Ovary (tissue), 9 donors: ENCODE data around the gene RTP5. TPM values are rescaled to one million over a fixed set of nuclear protein-coding genes. Genes with fewer than 3 reads are reported as not detected.

Experiments used
- DNase-seq, 5 donors: peaks; one replicate each; pipeline ENCODE4 v3.0.0-alpha.2; 2019 to 2020
- H3K27ac ChIP-seq, 2 donors: fragments of 200-600 bp; one replicate each; pipeline versions ENCODE4 v1.5.1 to v1.8.0; 2019 to 2022
- H3K27me3 ChIP-seq: fragments of 200-600 bp; one replicate; pipeline ENCODE4 v1.8.0; 2022
- H3K36me3 ChIP-seq: fragments of 200-600 bp; sonication (generic); one replicate; pipeline ENCODE4 v1.5.1; 2019
- H3K4me1 ChIP-seq: one replicate; pipeline ENCODE4 v1.8.1; 2013; ENCODE audit warnings: mild to moderate bottlenecking, moderate library complexity; ENCODE audit not compliant: insufficient read depth
- H3K4me3 ChIP-seq: fragments of 200-600 bp; sonication (generic); one replicate; pipeline ENCODE4 v1.5.1; 2017
- H3K9me3 ChIP-seq, 2 donors: fragments of 200-600 bp in 1 of 2; sonication (generic) in 1 of 2; one replicate each; pipeline versions ENCODE4 v1.5.1 to v1.8.1; 2013 to 2019; ENCODE audit warnings: mild to moderate bottlenecking in 1 of 2, moderate library complexity in 1 of 2
- CTCF ChIP-seq, 3 donors: fragments of 450-650 bp in 2 of 3; fragments of 200-600 bp in 1 of 3; IDR thresholded peaks; one replicate each; pipeline versions ENCODE4 v1.5.1 to v1.8.0; 2016 to 2022; ENCODE audit warnings: antibody characterized with exemption in 3 of 3, mild to moderate bottlenecking in 1 of 3
- EP300 ChIP-seq: sonication (generic); formaldehyde crosslinking; IDR thresholded peaks from one replicate; pipeline ENCODE4 v1.6.1; 2017; ENCODE audit warnings: antibody characterized with exemption
- POLR2A ChIP-seq: fragments of 450-650 bp; IDR thresholded peaks from one replicate; pipeline ENCODE4 v1.6.1; 2017; ENCODE audit warnings: antibody characterized with exemption, mild to moderate bottlenecking, moderate library complexity
- WGBS, 3 donors: extraction: QIAGEN DNeasy Blood & Tissue Kit in 1 of 3; methylation state at CpG; one replicate each; pipeline versions ENCODE4 v1.1.5 to v1.1.7; 2013 to 2017; 5-methylcytosine and 5-hydroxymethylcytosine counted together
- intact Hi-C, 4 donors: fragments of 100-400 bp; cut with DNase I; formaldehyde crosslinking; loops; one replicate each; pipeline versions ENCODE4 v1.11.0 to v1.15.1; 2022 to 2023
- polyA plus RNA-seq, 2 donors: library from polyadenylated mRNA; stranded (reverse); fragments of 200-250 nt in 1 of 2; fragments of 350-450 nt in 1 of 2; fragmentation: Illumina TruSeq in 1 of 2; extraction: RNeasy Lipid Tissue Mini Kit (QIAGEN cat#74804) in 1 of 2; gene quantifications; one replicate each; pipeline ENCODE4 v1.2.3, GENCODE V29; 2013 to 2014
- total RNA-seq, 7 donors: library from RNA; depleted of rRNA in 2 of 7; stranded (reverse); fragments of >200 nt in 2 of 7; fragmentation: NEBNext Ultra II Directional in 3 of 7; extraction: Animal tissue kit (Norgen Biotek cat#: 25700) in 3 of 7; gene quantifications; one replicate each; pipeline versions ENCODE4 v1.1.0 to v1.2.4, GENCODE V29; 2016 to 2023
- donor health status: DM: no; HTN: no; CAD: no; lungs with moderate emphysema.
- donor health status: DM: no; HTN: no; CAD: no.
- donor health status: Bipolar disorder and iron deficiency.
- donor health status: DM: yes; HTN: yes; CAD: no.
- donor health status: DM: no; HTN: no; CAD: no.
- donor health status: DM: yes; HTN: yes; CAD: no.

Gene RTP5
- total and polyA plus RNA-seq, 9 donors, result 0.10 TPM; not detected in 8

DNA sequence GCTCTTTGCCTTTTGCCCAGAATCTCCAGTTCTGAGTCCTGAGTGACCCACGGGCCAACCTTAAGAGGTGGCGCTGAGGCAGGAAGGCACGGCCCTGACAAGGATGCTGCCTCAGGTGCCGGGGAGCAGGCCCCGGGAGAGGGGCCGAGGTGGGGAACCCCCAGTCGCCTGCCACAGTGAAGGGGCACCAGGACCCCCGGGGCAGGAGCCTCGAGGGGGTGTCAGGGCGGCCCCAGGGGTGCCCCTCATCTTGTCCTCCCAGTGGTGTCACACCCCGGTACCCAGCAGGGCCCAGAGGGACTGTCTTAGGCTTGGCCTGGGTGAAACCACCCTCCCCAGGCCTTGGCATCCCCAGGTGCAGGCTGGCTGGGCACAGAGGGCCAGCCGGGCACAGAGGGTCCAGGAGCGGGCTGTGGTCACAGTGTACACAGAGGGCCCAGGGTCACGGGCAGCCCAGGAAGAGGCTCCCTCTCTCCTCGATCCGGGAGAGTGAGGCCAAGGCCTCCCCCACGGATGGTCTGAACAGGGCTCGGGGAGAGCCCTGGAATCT lies 11.9 kb upstream of the RTP5 start:
- no peak for TF ChIP-seq EP300
- no peak for TF ChIP-seq CTCF (IDR thresholded peaks at IDR 0.05)
- TF ChIP-seq POLR2A, result no peak
- H3K27me3 ChIP-seq, result no peaks in the 10 kb centered on the region
- intact Hi-C loops, result no loop called here
- H3K4me1 ChIP-seq, result peaks cover 17% of the 10 kb centered on the region
- no peaks in the 10 kb centered on the region for H3K36me3 ChIP-seq
- 86 to 94% (median 89%) methylated on average over 18 of the region's 18 CpGs for WGBS, 3 donors
- H3K27ac ChIP-seq, result peak overlapping the region in 1 of 2 donors; percentile 97
- peak in 3 of 5 donors; percentile 22 to 47 (median 41) for DNase-seq
- no peak overlapping the region for H3K4me3 ChIP-seq
- no peaks in the 10 kb centered on the region for H3K9me3 ChIP-seq

GRCh38 chr2:241858206-241859016 lies 11.1 kb upstream of the RTP5 start, which contains the start of gene PDCD1:
PDCD1 (minus strand) TSS chr2:241858894; CDS start chr2:241858838, 56 bp downstream.
- whole genome bisulfite sequencing, 3 donors, result 76 to 83% (median 77%) methylated on average over 25 to 28 of the region's 28 CpGs
- Histone ChIP-seq H3K36me3 (no peaks in the 10 kb centered on the region), H3K27ac (peak within 1 kb of the TSS; percentile 90 to 97), H3K4me3 (peak within 1 kb of the TSS; percentile 16), H3K9me3 (no peaks in the 10 kb centered on the region), H3K4me1 (peaks cover 17% of the 10 kb centered on the region), H3K27me3 (no peaks in the 10 kb centered on the region)
- intact Hi-C loops, result no loop called here
- peak; percentile 64 to 74 (median 68) for DNase-seq
- no peak for TF ChIP-seq EP300
- no peak for TF ChIP-seq POLR2A
- no peak for TF ChIP-seq CTCF (IDR thresholded peaks at IDR 0.05)

GRCh38 chr2:241859017-241859435 lies 10.5 kb upstream of the RTP5 start:
- Histone ChIP-seq H3K27me3 (no peaks in the 10 kb centered on the region), H3K9me3 (no peaks in the 10 kb centered on the region), H3K27ac (peak overlapping the region; percentile 90 to 97), H3K4me3 (no peak overlapping the region), H3K4me1 (peaks cover 19% of the 10 kb centered on the region), H3K36me3 (no peaks in the 10 kb centered on the region)
- 28 to 39% (median 31%) methylated on average over 8 to 9 of the region's 9 CpGs for WGBS, 3 donors
- TF ChIP-seq CTCF (IDR thresholded peaks at IDR 0.05) (no peak), EP300 (no peak), POLR2A (no peak)
- no peak for DNase-seq
- intact Hi-C loops, result no loop called here

- intact Hi-C loops, result no loop called here
- Histone ChIP-seq H3K36me3 (no peaks in the 10 kb centered on the region), H3K27ac (peak overlapping the region; percentile 90 to 97), H3K4me3 (peak overlapping the region; percentile 16), H3K27me3 (no peaks in the 10 kb centered on the region), H3K4me1 (peaks cover 20% of the 10 kb centered on the region), H3K9me3 (no peaks in the 10 kb centered on the region)
- TF ChIP-seq CTCF (IDR thresholded peaks at IDR 0.05) (peak in 2 of 3 donors; percentile 45 to 51), EP300 (no peak), POLR2A (peak; percentile 26)
- WGBS, 3 donors, result 5 to 11% (median 6%) methylated on average over 30 of the region's 30 CpGs
- peak; percentile 84 to 90 (median 86) for DNase-seq
These were observed 9.9 kb upstream of the RTP5 start for GRCh38 chr2:241859436-241860183.
